Measurements from ENCODE around the gene ANKFN1.

DNA sequence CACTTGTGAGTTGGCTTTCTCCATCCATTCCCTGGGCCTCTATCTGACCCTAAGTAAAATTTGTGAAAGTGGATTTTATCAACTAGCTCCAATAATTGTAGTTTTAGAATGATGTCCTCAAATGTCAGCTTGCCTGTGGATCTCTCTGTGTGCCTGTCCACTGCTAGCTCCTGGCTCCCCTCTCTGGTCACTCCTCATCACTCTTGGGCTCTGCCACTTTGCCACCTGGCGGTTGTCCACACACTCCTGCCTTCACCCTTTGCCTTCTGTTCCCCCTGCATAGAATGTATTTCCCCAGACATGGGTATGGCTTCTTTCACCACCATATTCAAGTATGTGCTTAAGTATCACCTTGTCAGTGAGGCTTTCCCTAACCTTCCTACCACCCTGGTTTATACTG is 19.8 kb downstream of the ANKFN1 start:
- TF ChIP-seq CTCF (IDR thresholded peaks at IDR 0.05; ENCODE audit: insufficient read depth, low read length, poor library complexity, severe bottlenecking) (no peak), EZH2phosphoT487 (conservative IDR thresholded peaks at IDR 0.05; ENCODE audit: low read length) (no peak)

Measured in SU-DHL-6 (cell line).